KMS-11 (cell line): Measurements from ENCODE around the gene DTYMK.

Experiments used
- H2AFZ ChIP-seq: fragments of 200-600 bp; sonication (generic); 2 replicates; pipeline ENCODE4 v1.6.1; 2016; ENCODE audit warnings: antibody characterized with exemption, mixed run types, low read depth
- H3K27ac ChIP-seq: fragments of 200-600 bp; sonication (generic); 2 replicates; pipeline ENCODE4 v1.6.1; 2016; ENCODE audit warnings: mild to moderate bottlenecking, mixed run types
- H3K27me3 ChIP-seq: fragments of 200-600 bp; sonication (generic); 2 replicates; pipeline ENCODE4 v1.6.1; 2017; ENCODE audit warnings: mild to moderate bottlenecking, low read depth, mixed run types, moderate library complexity; ENCODE audit not compliant: insufficient read depth
- H3K36me3 ChIP-seq: fragments of 200-600 bp; sonication (generic); 2 replicates; pipeline ENCODE4 v1.6.1; 2017; ENCODE audit warnings: mild to moderate bottlenecking, mixed run types; ENCODE audit not compliant: insufficient read depth
- H3K4me1 ChIP-seq: fragments of 200-600 bp; sonication (generic); 2 replicates; pipeline ENCODE4 v1.6.1; 2016; ENCODE audit warnings: mild to moderate bottlenecking, low read depth, mixed run types; ENCODE audit not compliant: poor library complexity, severe bottlenecking
- H3K4me2 ChIP-seq: fragments of 200-600 bp; sonication (generic); 2 replicates; pipeline ENCODE4 v1.7.0; 2016; ENCODE audit warnings: mild to moderate bottlenecking, mixed run types
- H3K4me3 ChIP-seq: fragments of 200-600 bp; sonication (generic); IDR thresholded peaks from 2 replicates; pipeline ENCODE4 v1.6.1; 2017; ENCODE audit warnings: low read depth, low read length, mixed read lengths; ENCODE audit not compliant: insufficient read depth
- H3K79me2 ChIP-seq: fragments of 200-600 bp; sonication (generic); 2 replicates; pipeline ENCODE4 v1.6.1; 2016; ENCODE audit warnings: low read depth, mixed run types; ENCODE audit not compliant: insufficient read depth
- H3K9ac ChIP-seq: fragments of 200-600 bp; sonication (generic); 2 replicates; pipeline ENCODE4 v1.6.1; 2016; ENCODE audit warnings: mild to moderate bottlenecking, mixed run types
- H4K20me1 ChIP-seq: fragments of 200-600 bp; sonication (generic); 2 replicates; pipeline ENCODE4 v1.6.1; 2016; ENCODE audit warnings: mild to moderate bottlenecking, mixed run types; ENCODE audit not compliant: insufficient read depth
- CTCF ChIP-seq: fragments of 200-600 bp; sonication (generic); conservative IDR thresholded peaks from 2 replicates; pipeline ENCODE4 v1.6.1; 2017; ENCODE audit warnings: low read depth, mild to moderate bottlenecking, antibody characterized with exemption, low read length, moderate library complexity, mixed read lengths

Gene DTYMK

GRCh38 chr2:241686324-241686649 is 328 bp downstream of the DTYMK start:
- Histone ChIP-seq H3K4me2 (peak overlapping the region; percentile 83), H3K79me2 (peaks cover 39% of the 10 kb centered on the region), H3K4me3 (peak overlapping the region; percentile 74), H3K4me1 (peaks cover 20% of the 10 kb centered on the region), H3K27ac (peak overlapping the region; percentile 89), H3K9ac (peak overlapping the region; percentile 98), H3K27me3 (no peaks in the 10 kb centered on the region), H4K20me1 (no peaks in the 10 kb centered on the region), H3K36me3 (no peaks in the 10 kb centered on the region), H2AFZ (peak overlapping the region; percentile 63; the same call in 1 of the 2 replicates)
- no peak for TF ChIP-seq CTCF

- H3K4me3 ChIP-seq: no peak overlapping the region
- no peaks in the 10 kb centered on the region for H3K27me3 ChIP-seq
- no peak overlapping the region for H2AFZ ChIP-seq
- no peak overlapping the region for H3K9ac ChIP-seq
- H4K20me1 ChIP-seq: no peaks in the 10 kb centered on the region
- no peak for TF ChIP-seq CTCF
- peaks cover 9% of the 10 kb centered on the region for H3K4me1 ChIP-seq
- H3K4me2 ChIP-seq: no peak overlapping the region
- H3K27ac ChIP-seq: no peak overlapping the region
- H3K36me3 ChIP-seq: no peaks in the 10 kb centered on the region
- H3K79me2 ChIP-seq: peaks cover 21% of the 10 kb centered on the region
Measured at GRCh38 chr2:241680827-241681599, 5.6 kb downstream of the DTYMK start.

- Histone ChIP-seq H3K4me2 (no peak overlapping the region), H3K36me3 (no peaks in the 10 kb centered on the region), H3K4me3 (no peak overlapping the region), H3K27ac (no peak overlapping the region), H3K4me1 (no peaks in the 10 kb centered on the region), H3K27me3 (no peaks in the 10 kb centered on the region), H3K79me2 (peaks cover 11% of the 10 kb centered on the region), H4K20me1 (no peaks in the 10 kb centered on the region), H2AFZ (no peak overlapping the region), H3K9ac (no peak overlapping the region)
- TF ChIP-seq CTCF: no peak
Measured at GRCh38 chr2:241680044-241680443, 6.6 kb downstream of the DTYMK start.

- no peaks in the 10 kb centered on the region for H3K4me1 ChIP-seq
- H3K4me2 ChIP-seq: no peak overlapping the region
- H3K9ac ChIP-seq: no peak overlapping the region
- H4K20me1 ChIP-seq: no peaks in the 10 kb centered on the region
- TF ChIP-seq CTCF: no peak
- no peak overlapping the region for H3K27ac ChIP-seq
- H3K27me3 ChIP-seq: no peaks in the 10 kb centered on the region
- peaks cover 7% of the 10 kb centered on the region for H3K79me2 ChIP-seq
- H2AFZ ChIP-seq: no peak overlapping the region
- H3K4me3 ChIP-seq: no peak overlapping the region
- H3K36me3 ChIP-seq: no peaks in the 10 kb centered on the region
Measured at GRCh38 chr2:241678784-241679540, 7.7 kb downstream of the DTYMK start.
